Lower leg skin (tissue), 4 donors: ENCODE results near the gene DIP2C. TPM values are rescaled to one million over a fixed set of nuclear protein-coding genes. Genes with fewer than 3 reads are reported as not detected.
A peak's percentile ranks its signal among the peaks of the same experiment; 100 is the strongest.

Experiments
- DNase-seq, 2 donors: peaks; one replicate each; pipeline ENCODE4 v3.0.0-alpha.2; 2019; ENCODE audit warnings: low spot score in 2 of 2
- H3K4me3 ChIP-seq: fragments of 200-600 bp; sonication (generic); 2 replicates; pipeline ENCODE4 v1.5.1; 2017; ENCODE audit warnings: mild to moderate bottlenecking, low read depth; ENCODE audit not compliant: poor library complexity, severe bottlenecking
- POLR2A ChIP-seq, 2 donors: fragments of 450-650 bp; IDR thresholded peaks; one replicate each; pipeline ENCODE4 v1.6.1; 2016 to 2017; ENCODE audit warnings: antibody characterized with exemption in 2 of 2, mild to moderate bottlenecking in 1 of 2, moderate library complexity in 1 of 2
- WGBS, 2 donors: methylation state at CpG; one replicate each; pipeline ENCODE4 v1.1.5; 2018; 5-methylcytosine and 5-hydroxymethylcytosine counted together
- intact Hi-C: fragments of 100-400 bp; cut with DNase I; formaldehyde crosslinking; loops from one replicate; pipeline ENCODE4 v1.15.0; 2023; ENCODE audit warnings: low total_unique reads
- total RNA-seq, 4 donors: library from RNA; depleted of rRNA; stranded (reverse); fragments of >200 nt; gene quantifications; one replicate each; pipeline ENCODE4 v1.1.0, GENCODE V29; 2016
- TF ChIP-seq, protein P1 (sequence below), 3 donors: fragments of 450-650 bp; IDR thresholded peaks; one replicate each; pipeline ENCODE4 v1.5.1; 2016; ENCODE audit warnings: antibody characterized with exemption in 3 of 3, mild to moderate bottlenecking in 3 of 3, moderate library complexity in 2 of 3

Gene DIP2C
- total RNA-seq, 4 donors from 2014 or later = 6.2 to 14.7 (median 10.6) TPM

DNA sequence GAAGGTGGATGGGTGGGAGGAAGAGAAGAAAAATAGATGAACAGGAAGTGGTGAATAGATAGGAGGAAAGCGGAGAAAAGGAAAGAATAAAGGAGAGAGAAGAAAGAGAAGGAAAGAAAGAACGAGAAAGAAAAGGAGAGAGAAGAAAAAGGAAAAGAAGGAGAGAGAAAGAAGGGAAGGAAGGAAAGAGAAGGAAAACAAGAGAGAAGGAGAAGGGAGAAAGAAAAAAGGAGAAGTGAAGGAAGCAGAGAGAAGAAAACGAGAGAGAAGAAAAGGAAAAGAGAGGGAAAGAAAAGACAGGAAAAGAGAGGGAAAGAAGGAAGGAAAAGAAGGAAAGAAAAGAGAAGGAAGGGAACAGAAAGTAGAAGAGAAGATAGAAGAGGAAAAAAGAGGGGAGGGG is 211.8 kb downstream of the DIP2C start:
- no peak overlapping the region for H3K4me3 ChIP-seq
- 94 to 96% methylated on average over 3 of the region's 3 CpGs for WGBS, 2 donors
- intact Hi-C loops = no loop called here
- DNase-seq = no peak
- TF ChIP-seq POLR2A (IDR thresholded peaks at IDR 0.05) = no peak
- TF ChIP-seq, protein P1, sequence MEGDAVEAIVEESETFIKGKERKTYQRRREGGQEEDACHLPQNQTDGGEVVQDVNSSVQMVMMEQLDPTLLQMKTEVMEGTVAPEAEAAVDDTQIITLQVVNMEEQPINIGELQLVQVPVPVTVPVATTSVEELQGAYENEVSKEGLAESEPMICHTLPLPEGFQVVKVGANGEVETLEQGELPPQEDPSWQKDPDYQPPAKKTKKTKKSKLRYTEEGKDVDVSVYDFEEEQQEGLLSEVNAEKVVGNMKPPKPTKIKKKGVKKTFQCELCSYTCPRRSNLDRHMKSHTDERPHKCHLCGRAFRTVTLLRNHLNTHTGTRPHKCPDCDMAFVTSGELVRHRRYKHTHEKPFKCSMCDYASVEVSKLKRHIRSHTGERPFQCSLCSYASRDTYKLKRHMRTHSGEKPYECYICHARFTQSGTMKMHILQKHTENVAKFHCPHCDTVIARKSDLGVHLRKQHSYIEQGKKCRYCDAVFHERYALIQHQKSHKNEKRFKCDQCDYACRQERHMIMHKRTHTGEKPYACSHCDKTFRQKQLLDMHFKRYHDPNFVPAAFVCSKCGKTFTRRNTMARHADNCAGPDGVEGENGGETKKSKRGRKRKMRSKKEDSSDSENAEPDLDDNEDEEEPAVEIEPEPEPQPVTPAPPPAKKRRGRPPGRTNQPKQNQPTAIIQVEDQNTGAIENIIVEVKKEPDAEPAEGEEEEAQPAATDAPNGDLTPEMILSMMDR (IDR thresholded peaks at IDR 0.05) = no peak

DNA sequence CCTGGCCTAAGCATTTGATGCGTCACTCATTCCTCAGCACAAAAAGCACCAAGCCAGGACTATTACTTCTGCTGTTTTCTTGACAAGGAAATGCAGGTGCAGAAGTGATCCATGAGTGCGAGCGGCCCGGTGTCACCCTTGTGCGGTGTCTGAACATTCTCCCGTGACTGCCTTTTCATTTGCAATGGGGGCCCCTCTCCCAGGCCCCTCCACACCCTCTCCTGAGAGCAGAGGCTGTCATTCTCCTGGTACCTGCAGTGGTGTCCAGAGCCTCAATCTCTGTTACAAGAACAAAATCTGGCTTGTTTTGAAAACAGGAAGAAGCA is 213.1 kb downstream of the DIP2C start:
- H3K4me3 ChIP-seq = no peak overlapping the region
- intact Hi-C loops = no loop called here
- DNase-seq = no peak
- TF ChIP-seq POLR2A (IDR thresholded peaks at IDR 0.05) = no peak
- TF ChIP-seq, protein P1 (IDR thresholded peaks at IDR 0.05) = no peak
- WGBS, 2 donors = 94 to 99% methylated on average over 6 of the region's 6 CpGs

DNA sequence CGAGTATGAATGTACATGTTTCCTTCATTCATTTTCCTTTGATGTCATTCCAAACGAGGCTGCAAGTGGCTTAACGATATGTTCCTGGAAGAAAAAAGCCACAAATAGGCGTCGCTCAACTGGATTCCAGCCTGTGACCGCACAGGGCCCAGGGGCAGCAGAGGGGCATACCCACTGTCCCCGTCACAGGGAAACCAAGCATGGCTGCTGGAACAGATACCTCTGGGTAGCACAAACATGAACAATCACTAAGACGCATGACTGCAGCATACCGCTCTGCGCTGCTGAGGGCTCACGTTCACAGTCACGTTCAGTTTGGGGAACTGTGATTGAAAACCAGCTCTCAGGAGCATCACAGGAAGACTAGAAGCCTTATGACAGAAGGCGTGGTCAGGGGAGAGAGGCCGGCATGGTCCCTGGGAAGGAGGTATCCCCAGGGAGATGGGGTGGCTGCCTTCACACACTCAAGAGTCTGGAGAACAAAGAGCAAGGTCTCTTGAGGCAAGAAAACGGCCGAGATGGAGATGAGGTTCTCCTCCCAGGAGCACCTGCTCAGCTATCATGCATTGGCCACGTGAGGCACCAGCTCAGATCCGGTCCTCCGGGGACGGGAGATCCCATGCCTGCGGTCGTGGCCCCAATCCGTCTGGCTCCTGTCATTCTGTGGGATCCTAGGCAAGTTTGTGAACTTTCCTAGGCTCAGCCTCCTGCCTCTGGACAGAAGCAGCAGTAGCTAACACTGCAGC is 213.6 kb downstream of the DIP2C start:
- TF ChIP-seq, protein P1 (IDR thresholded peaks at IDR 0.05) = no peak
- TF ChIP-seq POLR2A (IDR thresholded peaks at IDR 0.05) = no peak
- 76 to 79% methylated on average over 23 of the region's 23 CpGs for WGBS, 2 donors
- H3K4me3 ChIP-seq = no peak overlapping the region
- intact Hi-C loops = no loop called here
- DNase-seq = peak in 1 of 2 donors; percentile 82

DNA sequence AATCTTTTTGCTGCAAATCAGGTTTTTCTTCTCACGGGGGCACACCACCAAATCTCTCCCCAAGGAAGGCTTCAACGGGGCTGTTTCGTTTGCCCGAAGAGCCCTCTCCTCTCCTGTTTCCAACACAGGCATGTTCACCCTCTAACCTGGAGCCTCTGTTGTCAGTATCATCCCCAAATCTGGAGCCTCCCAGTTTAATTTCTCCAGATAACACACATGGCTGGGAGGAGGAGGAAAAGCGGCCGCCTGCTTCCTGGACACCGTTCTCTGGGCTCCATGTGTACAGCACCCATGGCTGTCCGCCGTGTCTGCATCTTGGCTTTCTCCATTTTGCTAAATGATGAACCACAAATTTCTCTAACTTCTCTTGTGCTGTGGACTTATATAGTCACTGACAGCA is 214.5 kb downstream of the DIP2C start:
- DNase-seq = peak in 1 of 2 donors; percentile 58
- 86 to 95% methylated on average over 9 of the region's 9 CpGs for WGBS, 2 donors
- intact Hi-C loops = no loop called here
- no peak overlapping the region for H3K4me3 ChIP-seq
- no peak for TF ChIP-seq POLR2A (IDR thresholded peaks at IDR 0.05)
- TF ChIP-seq, protein P1 (IDR thresholded peaks at IDR 0.05) = no peak

DNA sequence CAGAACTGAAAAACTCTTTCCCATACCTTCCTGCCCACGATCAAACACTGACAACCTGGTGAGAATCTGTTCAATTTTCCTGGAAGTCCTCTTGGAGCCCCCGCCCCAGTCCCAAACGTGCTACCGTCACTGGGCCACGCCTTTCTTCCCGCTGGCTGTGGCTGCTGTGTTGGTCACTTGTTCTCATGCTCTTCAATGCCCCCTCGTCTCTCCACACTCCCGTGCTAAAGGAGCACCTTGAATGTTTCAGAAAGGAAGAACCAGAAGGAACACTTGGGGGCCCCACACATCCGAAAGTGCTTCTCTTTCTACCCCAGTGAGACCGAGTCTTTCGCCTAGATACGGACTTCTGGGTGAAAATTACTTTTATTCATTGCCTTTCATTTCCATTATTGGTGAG is 215.1 kb downstream of the DIP2C start:
- TF ChIP-seq, protein P1 (IDR thresholded peaks at IDR 0.05) = no peak
- TF ChIP-seq POLR2A (IDR thresholded peaks at IDR 0.05) = no peak
- intact Hi-C loops = no loop called here
- 88 to 95% methylated on average over 12 of the region's 12 CpGs for WGBS, 2 donors
- no peak overlapping the region for H3K4me3 ChIP-seq
- DNase-seq = no peak
